HG02588 (cell line): ENCODE measurements around the gene SHB.

ENCODE experiments used
- ATAC-seq: cut with Tn5 transposase; IDR thresholded peaks from one replicate; pipeline ENCODE4 v1.9.1; 2021; ENCODE audit warnings: mild to moderate bottlenecking, moderate library complexity; ENCODE audit not compliant: unreplicated experiment

The SHB gene

GRCh38 chr9:37956904-37957663, 111.9 kb downstream of the SHB start:
- no peak for ATAC-seq

GRCh38 chr9:37956423-37956820, 112.6 kb downstream of the SHB start:
- ATAC-seq = no peak

- ATAC-seq = no peak
Observed at GRCh38 chr9:37955781-37956422, 113.1 kb downstream of the SHB start.

DNA sequence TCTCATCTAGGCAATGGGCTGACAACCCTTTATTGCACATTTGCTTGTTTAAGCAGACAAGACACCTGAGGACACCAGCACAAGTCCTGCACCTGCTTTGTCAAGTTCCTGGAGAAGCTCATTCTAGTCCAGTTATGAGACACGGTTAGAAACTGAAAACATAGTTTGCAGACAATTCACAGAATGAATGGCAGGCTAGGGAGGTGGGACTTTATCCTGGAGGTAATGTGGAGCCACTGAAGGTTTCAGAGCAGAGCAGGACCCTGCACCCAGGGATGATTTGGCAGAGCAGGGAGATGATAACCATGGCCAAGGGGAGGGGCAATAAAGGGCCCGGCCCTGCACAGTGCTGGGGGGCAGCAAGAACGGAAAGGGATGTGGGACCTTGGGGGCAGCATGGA, 114.4 kb downstream of the SHB start:
- ATAC-seq = peak; percentile 50

- peak; percentile 78 for ATAC-seq
Observed at GRCh38 chr9:37953775-37954437, 115.1 kb downstream of the SHB start.

- no peak for ATAC-seq
Observed at GRCh38 chr9:37953206-37953774, 115.7 kb downstream of the SHB start.

DNA sequence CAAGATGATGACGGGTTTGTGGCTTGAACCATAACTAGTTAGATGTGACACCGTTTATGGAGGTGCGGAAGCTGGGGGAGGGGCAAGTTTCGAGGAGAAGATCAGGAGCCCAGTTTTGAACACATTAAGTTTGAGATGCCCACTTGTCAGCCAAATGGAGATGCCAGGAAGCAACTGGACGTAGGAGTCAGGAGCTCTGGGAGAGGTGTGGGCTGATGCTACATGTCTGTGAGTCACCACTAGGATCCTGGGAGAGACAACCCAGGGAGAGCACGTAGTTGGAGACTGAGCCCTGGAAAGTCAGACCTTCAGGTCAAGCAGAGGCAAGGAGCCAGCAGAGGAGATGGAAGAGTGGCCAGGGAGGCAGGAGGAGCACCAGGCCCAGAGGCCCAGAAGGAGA, 116.3 kb downstream of the SHB start:
- ATAC-seq = no peak

DNA sequence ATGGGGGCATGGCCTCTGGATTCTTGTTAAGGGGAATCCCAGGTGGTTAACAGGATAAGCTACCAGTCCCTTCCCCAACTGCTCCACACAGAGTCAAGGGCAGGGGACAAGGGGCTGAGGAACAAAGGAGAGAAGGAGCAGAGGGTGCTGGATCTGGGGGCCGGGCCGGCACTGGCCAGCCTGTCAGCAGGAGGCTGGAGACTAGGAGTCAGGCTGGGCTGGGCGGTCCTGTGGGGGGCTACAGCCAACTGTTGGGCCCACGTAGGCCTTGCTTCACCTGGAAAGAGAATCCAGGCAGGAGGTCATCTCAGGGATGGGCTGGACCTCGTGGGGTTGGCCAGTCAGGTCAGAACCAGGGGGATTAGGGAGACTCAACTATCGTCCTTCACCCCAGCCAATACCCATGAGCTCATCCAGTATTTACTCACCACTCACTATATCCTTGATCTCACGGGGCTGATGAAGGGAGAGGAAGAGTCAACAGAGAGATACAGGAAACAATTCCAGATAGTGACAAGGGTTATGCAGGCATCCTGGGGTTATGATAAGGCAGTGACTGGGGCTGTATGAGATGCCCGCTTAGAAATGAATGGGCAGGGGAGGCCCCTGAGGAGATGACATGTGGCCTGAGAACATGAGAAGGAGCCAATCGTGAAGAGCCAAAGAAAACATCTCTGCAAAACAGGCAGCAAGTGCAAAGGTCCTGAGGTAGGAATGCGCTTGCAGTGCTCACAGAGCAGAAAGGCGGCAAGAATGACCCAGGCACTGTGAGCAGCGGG, 117.2 kb downstream of the SHB start:
- ATAC-seq = no peak

- ATAC-seq = no peak
Observed at GRCh38 chr9:37950561-37950960, 118.5 kb downstream of the SHB start.

DNA sequence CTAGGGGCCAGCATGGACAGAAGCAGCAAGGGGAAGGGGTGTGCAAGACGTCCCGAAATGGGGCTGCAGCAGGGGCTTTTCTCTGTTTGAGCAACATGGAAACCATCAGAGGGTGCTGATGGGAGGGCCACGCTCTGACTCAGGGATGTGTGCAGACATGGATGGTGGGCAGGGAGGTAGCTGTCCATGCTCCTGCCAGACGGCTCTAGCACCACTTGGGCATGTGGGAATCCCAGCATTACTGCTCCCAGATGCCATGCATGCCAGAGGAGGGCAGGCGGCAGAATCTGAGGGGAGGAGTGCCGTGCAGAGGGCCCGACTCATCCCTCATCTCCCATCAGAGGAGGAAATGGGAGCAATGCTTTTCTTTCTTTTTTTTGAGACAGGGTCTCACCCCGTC, 119.5 kb downstream of the SHB start:
- ATAC-seq = no peak

DNA sequence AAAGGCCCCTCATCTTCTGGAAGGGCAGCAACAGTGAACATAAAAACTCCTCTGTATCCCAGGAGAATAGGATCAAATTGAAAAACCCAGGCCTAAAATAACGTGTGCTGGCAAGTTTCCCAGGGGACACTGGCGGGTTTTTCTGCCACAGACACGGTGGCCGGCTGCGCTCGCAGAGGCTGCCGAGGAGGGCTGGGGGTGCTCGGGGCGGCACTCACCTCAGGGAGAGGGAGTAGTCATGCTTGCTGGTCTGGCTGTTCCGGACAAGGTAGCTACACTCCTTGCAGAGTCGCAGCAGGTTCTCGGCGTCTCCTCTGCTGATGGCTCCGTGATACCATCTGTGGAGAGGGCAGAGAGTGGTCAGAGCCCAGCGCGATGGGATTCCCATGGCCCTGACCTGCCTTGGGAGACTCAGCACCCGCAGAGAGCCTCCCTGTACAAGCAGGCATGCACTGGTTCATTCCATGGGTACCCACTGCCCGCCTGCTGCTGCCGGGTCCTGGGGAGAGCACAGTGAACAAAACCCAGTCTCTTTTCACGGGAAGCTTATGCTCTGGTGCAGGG, 120.5 kb downstream of the SHB start:
- ATAC-seq = no peak

- no peak for ATAC-seq
Observed at GRCh38 chr9:37947977-37948376, 121.0 kb downstream of the SHB start.

DNA sequence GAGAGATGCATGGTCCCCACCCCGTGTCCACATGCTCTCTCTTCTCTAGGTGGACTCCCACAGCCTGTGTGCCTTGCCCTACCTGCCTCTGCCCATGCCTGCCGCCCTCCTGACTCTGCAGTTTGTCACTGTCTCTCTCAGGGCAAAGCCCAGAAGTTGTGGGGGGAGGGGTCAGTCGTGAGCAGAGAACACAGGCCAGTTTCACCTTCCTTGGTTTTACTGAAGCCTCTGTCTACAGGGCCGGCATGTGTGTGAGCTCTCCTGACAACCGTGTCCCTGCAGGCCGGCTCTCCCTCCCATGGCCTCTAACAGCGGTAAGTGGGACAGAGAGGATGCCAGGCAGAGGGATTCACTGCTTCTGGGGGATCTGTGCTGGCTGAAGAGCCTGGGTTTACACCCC, 121.6 kb downstream of the SHB start:
- ATAC-seq = no peak

DNA sequence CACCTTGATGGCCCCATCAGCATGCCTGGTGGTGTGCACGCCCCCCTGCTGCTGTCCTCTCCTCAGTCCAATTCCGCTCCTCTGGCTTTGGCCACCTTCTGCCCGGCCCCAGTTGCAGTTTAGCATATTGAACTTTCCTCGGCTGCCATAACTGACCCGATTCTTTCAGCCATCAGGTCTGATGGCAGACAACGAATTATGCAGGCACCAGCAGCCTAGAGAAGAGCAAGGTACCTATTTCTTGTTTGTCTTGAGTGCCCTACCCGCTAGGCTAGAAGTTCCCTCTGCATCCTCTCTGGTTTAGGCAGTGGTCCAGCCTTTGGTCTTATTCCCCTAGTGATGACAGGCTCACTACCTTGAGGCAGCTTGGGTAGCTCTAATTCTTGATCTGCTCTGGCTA, 122.1 kb downstream of the SHB start:
- no peak for ATAC-seq

GRCh38 chr9:37946041-37946440, 123.0 kb downstream of the SHB start:
- no peak for ATAC-seq

- ATAC-seq = no peak
Observed at GRCh38 chr9:37944671-37945481, 124.2 kb downstream of the SHB start.

DNA sequence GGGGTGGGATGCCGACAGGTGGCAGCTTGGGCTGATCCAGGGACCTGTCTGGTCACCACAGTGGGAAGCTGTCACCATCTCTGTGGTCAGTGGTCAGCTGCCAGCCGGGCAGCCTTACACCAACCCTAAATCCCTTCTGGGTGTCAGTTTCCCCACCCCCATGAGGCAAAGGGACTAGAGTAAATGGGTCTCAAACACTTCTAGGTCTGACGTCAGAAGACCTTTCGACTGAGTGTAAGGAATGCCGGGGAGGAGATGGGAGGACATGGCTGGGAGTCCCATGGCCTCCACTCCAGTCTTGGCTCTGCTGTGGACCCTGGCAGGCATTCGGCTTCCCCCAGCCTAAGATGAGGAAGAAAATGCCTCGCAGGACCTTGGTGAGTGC, 124.8 kb downstream of the SHB start:
- ATAC-seq = no peak

- ATAC-seq = no peak
Observed at GRCh38 chr9:37943345-37944265, 125.4 kb downstream of the SHB start.
